ENCODE measurements around the gene PPP1R2. TPM values are rescaled to one million over a fixed set of nuclear protein-coding genes. Genes with fewer than 3 reads are reported as not detected.
"Not testable (repeated sequence)": the region's sequence is repeated elsewhere in the genome, so short reads cannot be mapped to it uniquely, and the experiment has no call there.

PPP1R2 gene
- total RNA-seq = 365 TPM

DNA sequence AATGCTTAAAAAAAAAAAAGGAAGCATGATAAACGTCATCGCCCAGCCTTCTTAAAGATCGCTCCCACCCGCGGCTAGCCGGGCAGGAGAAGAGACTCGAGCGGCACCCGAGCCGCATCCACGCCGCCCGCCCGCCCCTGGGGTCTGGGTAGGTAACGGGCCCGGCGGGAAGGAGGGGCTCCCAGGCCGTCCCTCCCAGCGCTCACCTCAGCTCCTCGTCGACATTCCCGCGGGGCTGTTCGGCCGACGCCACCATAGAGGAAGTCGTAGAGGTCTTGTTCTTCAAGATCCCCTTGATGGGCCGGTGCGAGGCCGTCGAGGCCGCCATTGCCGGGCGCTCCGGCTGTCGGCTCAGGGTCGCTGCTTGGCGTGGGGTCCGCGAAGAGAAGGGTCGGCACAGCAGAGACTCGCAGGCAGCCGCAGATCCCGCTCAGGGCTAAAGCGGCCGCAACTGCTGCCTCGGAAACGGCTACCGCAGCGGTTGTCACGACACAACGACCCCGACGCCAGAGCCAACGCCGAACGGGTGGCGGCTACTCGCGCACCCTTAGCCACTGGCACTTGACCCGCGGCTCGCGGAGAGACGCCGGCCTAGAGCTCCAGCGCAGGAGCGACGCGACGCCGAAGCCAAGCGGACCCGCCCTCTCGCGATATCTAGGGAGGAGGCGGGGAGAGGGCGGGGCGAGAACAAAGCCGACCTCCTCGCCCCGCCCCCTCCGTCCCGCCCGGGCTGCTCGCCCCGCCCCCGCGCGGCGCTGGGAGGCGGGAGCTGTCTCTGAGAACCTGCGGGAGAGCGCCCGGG lies at the start of gene PPP1R2:
Gene PPP1R2 (minus strand): TSS at position 628 of the 802 bp plus-strand sequence. CDS start 300 bp downstream, at position 328.
- no peaks in the 10 kb centered on the region for H3K27me3 ChIP-seq (ENCODE audit: insufficient read depth, low read length)
- H3K4me1 ChIP-seq (ENCODE audit: insufficient read depth, low read length) = peaks cover 65% of the 10 kb centered on the region
- peak within 1 kb of the TSS; percentile 87 for H3K4me3 ChIP-seq (ENCODE audit: low read length)
- no peaks in the 10 kb centered on the region for H3K9me3 ChIP-seq (ENCODE audit: low read depth, low read length)

DNA sequence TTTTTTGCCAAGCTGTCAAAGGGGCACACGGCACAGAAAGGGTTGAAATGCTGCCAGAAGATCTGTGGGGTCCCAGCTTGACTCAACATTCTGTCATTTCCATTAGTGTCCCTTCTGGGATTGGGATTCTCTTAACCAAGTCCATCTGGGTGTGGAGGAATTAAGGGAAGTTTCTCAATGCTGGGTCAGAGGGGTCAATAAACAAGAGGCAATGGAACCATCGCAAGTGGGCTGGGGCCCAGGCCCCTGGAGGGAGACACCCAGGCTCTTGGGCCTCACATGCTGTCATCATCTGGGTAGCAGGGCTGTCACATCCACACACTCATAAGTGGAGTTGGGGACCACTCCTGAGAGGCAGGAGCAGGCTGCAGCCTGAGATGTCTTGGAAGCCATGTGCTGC lies 48.7 kb upstream of the PPP1R2 start:
- Histone ChIP-seq H3K4me1 (ENCODE audit: insufficient read depth, low read length) (peaks cover 6% of the 10 kb centered on the region), H3K4me3 (ENCODE audit: low read length) (no peak overlapping the region), H3K27me3 (ENCODE audit: insufficient read depth, low read length) (peaks cover 9% of the 10 kb centered on the region), H3K9me3 (ENCODE audit: low read depth, low read length) (no peaks in the 10 kb centered on the region)

DNA sequence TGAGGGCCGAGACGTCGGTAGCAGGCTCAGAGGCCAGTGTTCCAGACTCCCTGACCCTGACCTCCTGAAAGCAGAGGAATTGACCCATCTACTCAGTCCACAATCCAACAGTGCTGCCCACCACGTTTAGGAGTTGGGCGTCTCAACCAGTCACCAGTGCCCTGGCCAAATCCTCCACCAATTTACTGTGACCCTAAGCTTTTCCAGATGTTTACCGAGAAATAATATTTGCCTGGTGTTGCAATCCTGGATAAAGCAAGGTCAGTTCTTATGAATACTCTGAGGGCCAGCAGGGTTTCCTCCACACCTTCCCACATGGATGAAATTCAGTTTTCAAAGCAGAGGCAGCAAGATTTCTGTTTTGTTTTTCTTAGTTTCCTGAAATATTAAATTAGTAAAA lies 48.1 kb upstream of the PPP1R2 start:
- H3K4me3 ChIP-seq (ENCODE audit: low read length) = no peak overlapping the region
- H3K27me3 ChIP-seq (ENCODE audit: insufficient read depth, low read length) = peaks cover 9% of the 10 kb centered on the region

DNA sequence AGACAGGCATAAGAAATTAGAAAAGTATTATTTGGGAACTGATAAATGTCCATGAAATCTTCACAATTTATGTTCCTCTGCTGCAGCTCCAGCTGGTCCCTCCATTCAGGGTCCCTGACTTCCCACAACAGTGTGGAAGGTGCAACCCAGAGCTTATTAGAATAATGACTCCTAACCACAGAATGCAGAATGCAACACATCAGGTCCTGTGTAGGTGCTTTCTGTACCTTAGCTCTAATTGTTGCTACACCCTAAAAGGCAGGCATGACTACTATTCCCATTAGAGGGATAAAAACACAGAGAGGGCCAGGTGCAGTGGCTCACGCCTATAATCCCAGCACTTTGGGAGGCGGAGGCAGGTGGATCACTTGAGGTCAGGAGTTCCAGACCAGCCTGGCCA lies 47.3 kb upstream of the PPP1R2 start:
- Histone ChIP-seq H3K4me1 (ENCODE audit: insufficient read depth, low read length) (peaks cover 14% of the 10 kb centered on the region), H3K27me3 (ENCODE audit: insufficient read depth, low read length) (peaks cover 11% of the 10 kb centered on the region)
- not testable (repeated sequence) for H3K4me3 ChIP-seq (ENCODE audit: low read length); H3K9me3 ChIP-seq (ENCODE audit: low read depth, low read length)

More for the DNA sequence above, 48.1 kb upstream of the PPP1R2 start:
- H3K9me3 ChIP-seq (ENCODE audit: low read depth, low read length) = no peaks in the 10 kb centered on the region
- H3K4me1 ChIP-seq (ENCODE audit: insufficient read depth, low read length) = peaks cover 12% of the 10 kb centered on the region

DNA sequence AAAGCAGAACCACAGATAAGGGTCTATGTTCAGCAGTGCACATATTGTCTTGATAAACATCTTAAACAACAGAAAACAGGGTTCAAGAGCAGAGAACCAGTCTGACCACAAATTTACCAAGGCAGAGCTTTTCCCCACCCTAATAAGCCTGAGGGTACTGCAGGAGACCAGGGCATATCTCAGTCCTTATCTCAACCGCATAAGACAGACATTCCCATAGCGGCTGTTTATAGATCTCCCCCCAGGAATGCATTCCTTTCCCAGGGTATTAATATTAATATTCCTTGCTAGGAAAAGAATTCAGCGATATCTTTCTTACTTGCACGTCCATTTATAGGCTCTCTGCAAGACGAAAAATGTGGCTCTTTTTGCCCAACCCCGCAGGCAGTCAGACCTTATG lies 46.7 kb upstream of the PPP1R2 start:
- Histone ChIP-seq H3K27me3 (ENCODE audit: insufficient read depth, low read length) (peaks cover 15% of the 10 kb centered on the region), H3K4me1 (ENCODE audit: insufficient read depth, low read length) (peaks cover 14% of the 10 kb centered on the region)
- H3K9me3 ChIP-seq (ENCODE audit: low read depth, low read length); H3K4me3 ChIP-seq (ENCODE audit: low read length): not testable (repeated sequence)

DNA sequence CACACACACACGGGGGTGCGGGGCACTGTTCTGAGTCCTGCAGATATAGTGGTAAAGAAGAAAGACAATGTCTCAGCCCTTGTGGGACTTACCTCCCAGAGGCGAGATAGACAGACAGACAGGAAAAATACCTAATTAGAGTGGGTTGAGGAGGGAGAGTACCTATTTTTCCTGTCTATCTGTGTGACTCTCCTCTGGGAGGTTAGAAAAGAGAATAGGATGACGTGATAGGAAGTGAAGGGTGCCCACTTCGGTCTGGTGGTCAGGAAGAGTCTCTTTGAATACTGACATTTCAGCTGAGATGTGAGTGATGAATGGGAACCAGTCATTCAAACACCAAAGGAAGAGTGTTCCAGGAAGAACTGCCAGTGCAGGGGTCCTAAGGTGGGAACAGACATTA lies 44.7 kb upstream of the PPP1R2 start:
- H3K9me3 ChIP-seq (ENCODE audit: low read depth, low read length) = no peaks in the 10 kb centered on the region
- peaks cover 14% of the 10 kb centered on the region for H3K4me1 ChIP-seq (ENCODE audit: insufficient read depth, low read length)
- peaks cover 18% of the 10 kb centered on the region for H3K27me3 ChIP-seq (ENCODE audit: insufficient read depth, low read length)
- no peak overlapping the region for H3K4me3 ChIP-seq (ENCODE audit: low read length)

DNA sequence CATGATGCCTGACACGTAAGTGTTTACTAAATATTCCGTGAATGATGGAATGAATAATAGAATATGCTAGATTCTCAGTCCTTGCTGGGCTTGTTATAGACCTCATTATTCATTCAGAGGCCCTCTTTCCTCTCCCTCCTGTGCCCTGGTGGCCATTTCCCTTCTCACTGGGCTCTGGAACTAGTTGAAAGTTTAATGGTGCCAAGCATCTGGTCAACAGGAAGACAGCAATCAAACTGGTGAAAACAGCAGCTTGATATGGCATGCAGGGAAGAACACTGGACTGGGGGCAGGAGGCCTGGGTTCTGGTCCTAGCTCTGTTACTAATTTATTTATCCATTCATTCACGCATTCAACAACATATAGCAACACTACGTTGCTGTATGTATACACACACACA lies 44.3 kb upstream of the PPP1R2 start:
- Histone ChIP-seq H3K9me3 (ENCODE audit: low read depth, low read length) (no peaks in the 10 kb centered on the region), H3K4me3 (ENCODE audit: low read length) (no peak overlapping the region), H3K27me3 (ENCODE audit: insufficient read depth, low read length) (peaks cover 18% of the 10 kb centered on the region), H3K4me1 (ENCODE audit: insufficient read depth, low read length) (peaks cover 14% of the 10 kb centered on the region)

DNA sequence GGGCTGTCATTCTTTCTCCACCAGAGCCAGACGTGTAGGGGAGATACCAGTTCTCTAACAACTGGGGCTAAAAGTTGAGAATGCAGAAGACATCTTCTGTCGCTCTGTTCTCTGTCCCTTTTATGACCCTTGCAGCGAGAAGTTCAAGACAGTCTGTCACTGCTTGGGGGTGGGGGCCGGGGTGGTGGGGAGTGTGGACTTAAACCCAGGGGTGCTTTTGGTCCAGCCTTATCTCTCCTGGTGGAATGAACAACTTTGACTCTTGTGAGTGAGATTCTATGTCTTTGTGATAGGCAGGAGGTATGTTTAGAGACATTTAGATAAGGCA lies 41.4 kb upstream of the PPP1R2 start:
- peaks cover 18% of the 10 kb centered on the region for H3K27me3 ChIP-seq (ENCODE audit: insufficient read depth, low read length)
- peaks cover 14% of the 10 kb centered on the region for H3K4me1 ChIP-seq (ENCODE audit: insufficient read depth, low read length)
- H3K4me3 ChIP-seq (ENCODE audit: low read length) = no peak overlapping the region
- no peaks in the 10 kb centered on the region for H3K9me3 ChIP-seq (ENCODE audit: low read depth, low read length)

DNA sequence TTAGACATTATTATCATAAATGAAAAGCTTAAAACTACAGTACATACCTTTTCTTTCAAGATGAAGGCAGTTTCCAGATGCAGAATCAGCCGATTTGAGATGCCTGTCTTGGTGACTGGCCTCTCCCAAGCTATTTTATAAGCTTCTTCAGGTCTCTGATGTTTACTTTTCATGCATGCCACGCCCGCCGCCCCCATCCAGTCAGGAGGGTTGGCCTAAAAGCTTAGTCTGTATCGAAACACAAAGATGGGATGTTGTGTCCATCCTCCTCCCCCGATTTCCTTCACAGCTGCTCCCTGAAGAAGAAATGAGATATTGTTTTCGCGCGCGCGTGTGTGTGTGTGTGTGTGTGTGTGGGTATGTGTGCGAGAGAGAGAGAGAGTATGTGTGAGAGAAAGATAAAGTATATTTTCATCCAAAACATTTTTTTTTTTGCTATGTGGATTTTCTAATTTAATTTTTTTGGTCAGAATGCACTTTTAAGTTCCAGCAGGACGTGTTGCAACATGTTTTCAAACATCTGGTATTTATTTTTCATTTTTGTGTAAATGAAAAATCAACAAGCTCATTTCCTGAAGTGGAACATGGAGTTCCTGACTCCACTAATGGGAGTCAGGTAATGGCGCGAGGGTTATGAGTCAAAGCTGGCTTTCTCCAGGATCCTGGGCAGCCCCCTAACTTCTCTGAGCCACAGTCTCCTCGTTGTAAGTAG lies 40.9 kb upstream of the PPP1R2 start, which contains the start of gene APOD:
Gene APOD (minus strand): TSS at position 110 of the 712 bp plus-strand sequence. CDS start 4,479 bp downstream, outside the sequence.
- Histone ChIP-seq H3K9me3 (ENCODE audit: low read depth, low read length) (no peaks in the 10 kb centered on the region), H3K27me3 (ENCODE audit: insufficient read depth, low read length) (peaks cover 18% of the 10 kb centered on the region), H3K4me1 (ENCODE audit: insufficient read depth, low read length) (peaks cover 14% of the 10 kb centered on the region), H3K4me3 (ENCODE audit: low read length) (no peak within 1 kb of the TSS)

DNA sequence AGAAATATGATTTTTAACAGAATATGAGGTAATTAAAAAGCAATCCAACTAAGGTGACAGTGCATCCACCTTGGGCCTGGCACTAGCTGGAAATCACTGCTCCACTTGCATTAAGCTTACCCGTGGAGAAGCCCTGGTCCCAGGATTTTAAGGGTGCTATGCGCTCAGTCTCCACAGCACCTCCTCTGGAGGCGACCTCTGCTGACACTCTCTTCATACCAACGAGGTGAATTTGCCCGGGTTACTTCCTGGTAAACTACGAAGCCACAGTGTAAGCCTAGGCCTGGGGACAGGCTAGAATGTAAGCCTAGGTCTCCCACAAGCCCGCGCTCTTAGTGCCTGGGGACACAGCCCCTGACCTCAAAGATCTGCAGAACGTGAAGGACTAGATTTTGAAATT lies 39.8 kb upstream of the PPP1R2 start:
- Histone ChIP-seq H3K4me1 (ENCODE audit: insufficient read depth, low read length) (peaks cover 14% of the 10 kb centered on the region), H3K9me3 (ENCODE audit: low read depth, low read length) (no peaks in the 10 kb centered on the region), H3K4me3 (ENCODE audit: low read length) (no peak overlapping the region), H3K27me3 (ENCODE audit: insufficient read depth, low read length) (peaks cover 9% of the 10 kb centered on the region)

DNA sequence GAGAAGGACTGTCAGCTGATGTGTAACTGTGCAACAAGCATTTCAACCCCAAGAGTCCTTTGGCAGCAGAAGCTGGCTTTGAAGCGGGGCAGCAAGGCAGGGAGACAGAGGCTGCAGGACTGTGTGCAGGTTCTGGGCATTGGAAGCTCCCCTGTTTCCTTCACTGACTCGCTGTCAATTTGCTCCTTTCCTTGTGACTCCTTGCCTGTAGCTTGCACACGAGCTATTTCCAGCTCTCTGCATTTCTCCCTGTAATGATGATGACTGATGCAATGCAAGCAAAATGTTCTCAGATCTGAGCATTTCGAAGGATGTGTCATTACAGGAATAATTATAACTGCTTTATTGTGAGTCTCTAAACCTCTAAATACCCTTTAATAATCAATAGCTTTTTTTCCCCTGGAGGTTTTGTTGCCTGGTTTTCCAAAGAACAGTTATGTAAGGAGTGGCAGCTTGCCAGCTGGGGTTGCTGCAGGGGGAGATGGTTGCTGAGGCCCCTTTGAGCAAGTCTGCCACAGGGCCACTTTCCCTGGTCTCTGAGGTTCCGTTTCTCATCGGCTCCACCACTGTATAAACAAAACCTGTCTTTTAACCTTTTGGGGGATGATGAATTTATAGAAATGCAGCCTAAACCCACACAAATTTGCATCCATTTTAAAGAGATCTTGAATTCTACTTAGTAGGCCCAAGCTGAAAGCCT lies 37.8 kb upstream of the PPP1R2 start:
- H3K27me3 ChIP-seq (ENCODE audit: insufficient read depth, low read length) = peaks cover 9% of the 10 kb centered on the region
- no peaks in the 10 kb centered on the region for H3K9me3 ChIP-seq (ENCODE audit: low read depth, low read length)
- H3K4me1 ChIP-seq (ENCODE audit: insufficient read depth, low read length) = no peaks in the 10 kb centered on the region
- H3K4me3 ChIP-seq (ENCODE audit: low read length) = no peak overlapping the region

DNA sequence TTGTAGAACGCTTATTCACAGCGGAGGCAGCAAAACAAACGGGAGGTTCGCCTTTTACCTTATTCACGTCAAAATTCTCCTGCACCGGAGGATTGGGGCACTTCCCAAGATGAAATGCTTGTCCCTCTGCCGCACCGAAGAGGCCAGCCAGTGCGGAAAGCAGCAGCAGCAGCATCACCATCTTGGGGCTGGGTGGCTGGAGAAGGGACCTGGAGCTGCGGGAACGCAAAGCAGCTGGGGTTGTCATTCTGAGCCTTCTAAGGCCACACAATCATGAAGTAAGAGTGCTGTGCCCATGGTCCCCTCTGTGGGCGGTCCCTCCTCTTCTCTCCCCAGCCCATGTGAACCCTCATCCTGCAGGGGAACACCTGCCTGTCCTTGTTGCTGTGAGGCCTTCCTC lies 36.2 kb upstream of the PPP1R2 start:
- Histone ChIP-seq H3K4me1 (ENCODE audit: insufficient read depth, low read length) (no peaks in the 10 kb centered on the region), H3K27me3 (ENCODE audit: insufficient read depth, low read length) (peaks cover under 1% of the 10 kb centered on the region), H3K9me3 (ENCODE audit: low read depth, low read length) (no peaks in the 10 kb centered on the region), H3K4me3 (ENCODE audit: low read length) (no peak overlapping the region)

DNA sequence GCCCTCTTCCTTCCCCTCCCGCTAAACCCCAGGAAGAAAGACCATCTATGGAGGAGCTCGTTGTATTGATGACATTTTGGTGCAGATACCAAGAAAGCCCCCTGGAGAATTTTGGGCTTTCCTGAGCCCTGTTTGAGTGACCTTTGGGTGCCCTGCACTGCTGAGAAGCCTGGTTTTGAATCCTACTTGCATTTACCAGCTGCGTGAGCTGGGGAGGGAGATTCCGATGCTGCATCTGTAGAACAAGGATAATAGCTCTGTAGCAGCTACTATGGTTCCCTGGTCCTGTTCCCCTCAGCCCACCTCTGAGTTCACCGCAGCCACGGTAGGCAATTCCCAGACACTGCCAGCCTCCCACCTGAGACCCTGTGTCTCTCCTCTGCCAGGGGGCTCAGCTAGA lies 35.4 kb upstream of the PPP1R2 start:
- Histone ChIP-seq H3K27me3 (ENCODE audit: insufficient read depth, low read length) (no peaks in the 10 kb centered on the region), H3K9me3 (ENCODE audit: low read depth, low read length) (no peaks in the 10 kb centered on the region), H3K4me1 (ENCODE audit: insufficient read depth, low read length) (no peaks in the 10 kb centered on the region), H3K4me3 (ENCODE audit: low read length) (no peak overlapping the region)

DNA sequence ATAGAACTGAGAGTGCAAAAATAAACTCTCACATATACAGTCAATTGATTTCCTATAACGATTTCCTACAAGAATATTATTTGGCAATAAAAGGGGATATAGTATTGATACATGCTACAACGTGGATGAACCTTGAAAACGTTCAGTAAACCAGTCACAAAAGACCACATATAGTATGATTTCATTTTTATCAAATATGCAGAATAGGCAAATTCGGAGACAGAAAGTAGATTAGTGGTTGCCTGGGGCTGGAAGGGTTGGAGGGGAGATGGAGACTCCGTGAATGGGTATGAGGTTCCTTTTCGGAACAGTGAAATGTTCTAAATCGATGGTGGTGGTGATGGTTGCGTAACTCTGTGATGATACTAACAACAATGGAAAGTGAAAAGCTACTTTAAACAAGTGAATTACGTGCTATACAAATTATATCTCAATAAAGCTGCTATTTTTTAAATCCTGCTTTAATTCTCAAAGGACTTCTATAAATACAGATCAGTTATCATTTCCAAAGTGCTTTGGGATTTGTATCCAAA lies 34.6 kb upstream of the PPP1R2 start:
- no peaks in the 10 kb centered on the region for H3K9me3 ChIP-seq (ENCODE audit: low read depth, low read length)

More for the DNA sequence above, 34.6 kb upstream of the PPP1R2 start:
- no peaks in the 10 kb centered on the region for H3K27me3 ChIP-seq (ENCODE audit: insufficient read depth, low read length)
- H3K4me3 ChIP-seq (ENCODE audit: low read length) = no peak overlapping the region
- H3K4me1 ChIP-seq (ENCODE audit: insufficient read depth, low read length) = no peaks in the 10 kb centered on the region

All from mononuclear cell (primary cell).